Right lobe of liver (tissue), 4 donors: ENCODE measurements around the gene DOCK1.

Experiments
- POLR2A ChIP-seq: fragments of 450-650 bp; IDR thresholded peaks from one replicate; pipeline ENCODE4 v1.6.1; 2017; ENCODE audit warnings: antibody characterized with exemption, mild to moderate bottlenecking
- TF ChIP-seq, protein P1 (sequence below), 4 donors: fragments of 200-600 bp in 3 of 4; fragments of 450-650 bp in 1 of 4; IDR thresholded peaks; one replicate each; pipeline versions ENCODE4 v1.5.1 to v1.8.0; 2016 to 2022; ENCODE audit warnings: antibody characterized with exemption in 4 of 4, mild to moderate bottlenecking in 2 of 4
- donor health status: DM: no; HTN: no; CAD: no.
- donor health status: DM: no; HTN: no; CAD: no.
- donor health status: DM: no; HTN: yes; CAD: no.

DNA sequence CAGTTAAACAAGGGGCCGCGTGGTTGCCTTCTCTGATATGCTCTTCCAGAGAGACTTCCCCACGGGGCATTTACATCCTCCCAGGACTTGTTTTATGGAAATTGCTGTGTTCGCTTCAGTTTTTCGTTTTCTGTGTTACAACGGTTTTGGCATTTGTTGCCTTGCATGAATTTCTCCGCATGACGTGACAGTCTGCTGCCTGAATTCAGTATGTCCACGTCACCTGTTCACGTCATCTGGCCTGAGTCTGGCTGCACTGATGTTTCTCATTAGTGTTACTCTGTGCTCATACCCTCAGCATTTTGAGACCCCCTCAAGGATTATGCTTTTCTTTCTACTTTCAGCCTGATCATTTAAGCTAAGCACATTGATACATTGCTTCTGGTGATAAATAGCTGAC is 340.2 kb downstream of the DOCK1 start:
- TF ChIP-seq POLR2A, result no peak
- TF ChIP-seq, protein P1, sequence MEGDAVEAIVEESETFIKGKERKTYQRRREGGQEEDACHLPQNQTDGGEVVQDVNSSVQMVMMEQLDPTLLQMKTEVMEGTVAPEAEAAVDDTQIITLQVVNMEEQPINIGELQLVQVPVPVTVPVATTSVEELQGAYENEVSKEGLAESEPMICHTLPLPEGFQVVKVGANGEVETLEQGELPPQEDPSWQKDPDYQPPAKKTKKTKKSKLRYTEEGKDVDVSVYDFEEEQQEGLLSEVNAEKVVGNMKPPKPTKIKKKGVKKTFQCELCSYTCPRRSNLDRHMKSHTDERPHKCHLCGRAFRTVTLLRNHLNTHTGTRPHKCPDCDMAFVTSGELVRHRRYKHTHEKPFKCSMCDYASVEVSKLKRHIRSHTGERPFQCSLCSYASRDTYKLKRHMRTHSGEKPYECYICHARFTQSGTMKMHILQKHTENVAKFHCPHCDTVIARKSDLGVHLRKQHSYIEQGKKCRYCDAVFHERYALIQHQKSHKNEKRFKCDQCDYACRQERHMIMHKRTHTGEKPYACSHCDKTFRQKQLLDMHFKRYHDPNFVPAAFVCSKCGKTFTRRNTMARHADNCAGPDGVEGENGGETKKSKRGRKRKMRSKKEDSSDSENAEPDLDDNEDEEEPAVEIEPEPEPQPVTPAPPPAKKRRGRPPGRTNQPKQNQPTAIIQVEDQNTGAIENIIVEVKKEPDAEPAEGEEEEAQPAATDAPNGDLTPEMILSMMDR (IDR thresholded peaks at IDR 0.05), result no peak
